Motor neuron (in vitro differentiated cells): ENCODE measurements around the gene RGL1. TPM values are rescaled to one million over a fixed set of nuclear protein-coding genes. Genes with fewer than 3 reads are reported as not detected.

ENCODE experiments used
- ATAC-seq, 8 experiments: fragments of 200-7000 bp; cut with Tn5 transposase; replicated peaks in 6 of 8; 2 replicates each; pipeline ENCODE4 v1.8.0; 2021; ENCODE audit warnings: mild to moderate bottlenecking in 8 of 8, moderate library complexity in 8 of 8
- H3K27ac ChIP-seq, 2 donors: fragments of 250-450 bp; sonication (Bioruptor Pico); 2 replicates each; pipeline ENCODE4 v1.9.0; 2021; ENCODE audit warnings: antibody characterized with exemption in 2 of 2, mild to moderate bottlenecking in 2 of 2, moderate library complexity in 1 of 2
- H3K4me1 ChIP-seq, 2 donors: fragments of 250-450 bp; sonication (Bioruptor Pico); replicated peaks in 1 of 2; 2 replicates each; pipeline ENCODE4 v1.6.1; 2021; ENCODE audit warnings: antibody characterized with exemption in 2 of 2, mild to moderate bottlenecking in 2 of 2, moderate library complexity in 1 of 2
- H3K4me3 ChIP-seq, 5 donors: fragments of 250-450 bp; sonication (Bioruptor Pico); 2 replicates each; pipeline ENCODE4 v1.9.0; 2021; ENCODE audit warnings: antibody characterized with exemption in 5 of 5, mild to moderate bottlenecking in 5 of 5, moderate library complexity in 4 of 5
- WGBS, 10 experiments: fragments of 450-650 bp; shearing (Covaris generic); methylation state at CpG; one replicate each; pipeline ENCODE4 v1.0.0; 2022; 5-methylcytosine and 5-hydroxymethylcytosine counted together
- in situ Hi-C, 9 experiments: fragments of 400-800 bp; cut with MboI; loops; one replicate each; pipeline ENCODE4 v1.15.0; 2021; ENCODE audit warnings: low sequenced_read_pairs in 9 of 9, low pct_unique_long_range_greater_than_20kb in 2 of 9; ENCODE audit not compliant: unreplicated experiment in 9 of 9
- total RNA-seq, 8 experiments: library from RNA; unstranded; fragments of 300-600 nt; gene quantifications; 2 replicates each; pipeline versions ENCODE4 v1.2.3 to v1.2.4, GENCODE V29; 2022

Gene RGL1
- total RNA-seq, 8 experiments from 2014 or later: 8.4 to 92.5 (median 18.0) TPM

GRCh38 chr1:183869664-183870063 lies 64.7 kb downstream of the RGL1 start:
- H3K4me1 ChIP-seq: peaks cover 9 to 13% of the 10 kb centered on the region in 2 donors
- no peak for ATAC-seq
- in situ Hi-C loops: no loop called here
- H3K4me3 ChIP-seq: no peak overlapping the region
- WGBS, 10 experiments: 40 to 100% (median 89%) methylated on average over 1 to 3 of the region's 3 CpGs; no CpG with 5 or more reads in 5 of the 10 experiments
- H3K27ac ChIP-seq: no peak overlapping the region

GRCh38 chr1:183870351-183871077 lies 65.6 kb downstream of the RGL1 start:
- Histone ChIP-seq H3K4me3 (no peak overlapping the region), H3K4me1 (peaks cover 9 to 13% of the 10 kb centered on the region in 2 donors), H3K27ac (no peak overlapping the region)
- in situ Hi-C loops: no loop called here
- ATAC-seq: peak in 2 of 8 experiments; percentile 42 to 50
- WGBS, 10 experiments: 17 to 100% (median 85%) methylated on average over 1 to 10 of the region's 15 CpGs; no CpG with 5 or more reads in 2 of the 10 experiments

GRCh38 chr1:183871142-183871541 lies 66.2 kb downstream of the RGL1 start:
- no peak overlapping the region for H3K27ac ChIP-seq
- 30 to 100% (median 52%) methylated on average over 2 to 3 of the region's 3 CpGs; no CpG with 5 or more reads in 2 of the 10 experiments for WGBS, 10 experiments
- peak; percentile 6 to 74 (median 66) for ATAC-seq
- H3K4me1 ChIP-seq: peaks cover 9 to 13% of the 10 kb centered on the region in 2 donors
- in situ Hi-C loops: no loop called here
- no peak overlapping the region for H3K4me3 ChIP-seq

GRCh38 chr1:183871601-183872000 lies 66.7 kb downstream of the RGL1 start:
- Histone ChIP-seq H3K4me3 (no peak overlapping the region), H3K27ac (no peak overlapping the region), H3K4me1 (peaks cover 9 to 13% of the 10 kb centered on the region in 2 donors)
- WGBS, 10 experiments: 8 to 100% (median 85%) methylated on average over 1 to 3 of the region's 3 CpGs
- in situ Hi-C loops: no loop called here
- ATAC-seq: no peak

GRCh38 chr1:183872403-183872802 lies 67.5 kb downstream of the RGL1 start:
- H3K4me1 ChIP-seq: peaks cover 15 to 20% of the 10 kb centered on the region in 2 donors
- H3K4me3 ChIP-seq: no peak overlapping the region
- WGBS, 10 experiments: 13 to 94% (median 67%) methylated on average over 2 to 3 of the region's 3 CpGs
- ATAC-seq: peak in 2 of 8 experiments; percentile 30 to 51
- in situ Hi-C loops: no loop called here
- no peak overlapping the region for H3K27ac ChIP-seq

- 61 to 100% (median 74%) methylated on average over 1 to 3 of the region's 3 CpGs; no CpG with 5 or more reads in 2 of the 10 experiments for WGBS, 10 experiments
- in situ Hi-C loops: no loop called here
- H3K4me3 ChIP-seq: no peak overlapping the region
- peaks cover 18 to 25% of the 10 kb centered on the region in 2 donors for H3K4me1 ChIP-seq
- no peak for ATAC-seq
- no peak overlapping the region for H3K27ac ChIP-seq
These were observed 68.7 kb downstream of the RGL1 start for GRCh38 chr1:183873642-183874041.

GRCh38 chr1:183876309-183876708 lies 71.4 kb downstream of the RGL1 start:
- WGBS, 10 experiments: 54 to 100% (median 90%) methylated on average over 1 to 4 of the region's 4 CpGs; no CpG with 5 or more reads in 2 of the 10 experiments
- Histone ChIP-seq H3K4me1 (peaks cover 10 to 37% of the 10 kb centered on the region in 2 donors), H3K27ac (no peak overlapping the region), H3K4me3 (no peak overlapping the region)
- in situ Hi-C loops: no loop called here
- ATAC-seq: no peak

GRCh38 chr1:183877053-183877720 lies 72.3 kb downstream of the RGL1 start:
- H3K4me1 ChIP-seq: peaks cover 17 to 41% of the 10 kb centered on the region in 2 donors
- ATAC-seq: peak; percentile 13 to 85 (median 66)
- in situ Hi-C loops: no loop called here
- H3K4me3 ChIP-seq: no peak overlapping the region
- no peak overlapping the region for H3K27ac ChIP-seq
- WGBS, 10 experiments: 26 to 67% (median 50%) methylated on average over 3 to 10 of the region's 10 CpGs

GRCh38 chr1:183879494-183879893 lies 74.6 kb downstream of the RGL1 start:
- Histone ChIP-seq H3K4me1 (peaks cover 17 to 42% of the 10 kb centered on the region in 2 donors), H3K4me3 (no peak overlapping the region), H3K27ac (no peak overlapping the region)
- WGBS, 10 experiments: 14 to 60% (median 33%) methylated on average over 1 to 2 of the region's 2 CpGs; no CpG with 5 or more reads in 6 of the 10 experiments
- in situ Hi-C loops: no loop called here
- ATAC-seq: peak; percentile 6 to 71 (median 56)

- 63 to 100% (median 91%) methylated on average over 1 of the region's 1 CpG; no CpG with 5 or more reads in 1 of the 10 experiments for WGBS, 10 experiments
- no peak overlapping the region for H3K27ac ChIP-seq
- in situ Hi-C loops: no loop called here
- peaks cover 17 to 42% of the 10 kb centered on the region in 2 donors for H3K4me1 ChIP-seq
- ATAC-seq: no peak
- H3K4me3 ChIP-seq: no peak overlapping the region
These were observed 75.0 kb downstream of the RGL1 start for GRCh38 chr1:183879966-183880365.

- H3K27ac ChIP-seq: no peak overlapping the region
These were observed 75.8 kb downstream of the RGL1 start for GRCh38 chr1:183880531-183881243.

GRCh38 chr1:183881387-183882131 lies 76.6 kb downstream of the RGL1 start:
- ATAC-seq: peak; percentile 70 to 93 (median 86)
- peaks cover 17 to 42% of the 10 kb centered on the region in 2 donors for H3K4me1 ChIP-seq
- 13 to 90% (median 64%) methylated on average over 1 to 4 of the region's 4 CpGs; no CpG with 5 or more reads in 4 of the 10 experiments for WGBS, 10 experiments
- in situ Hi-C loops: no loop called here
- H3K4me3 ChIP-seq: no peak overlapping the region
- H3K27ac ChIP-seq: no peak overlapping the region

More at GRCh38 chr1:183880531-183881243, 75.8 kb downstream of the RGL1 start:
- H3K4me3 ChIP-seq: no peak overlapping the region
- in situ Hi-C loops: no loop called here
- H3K4me1 ChIP-seq: peaks cover 17 to 42% of the 10 kb centered on the region in 2 donors
- ATAC-seq: no peak
- 75 to 100% (median 92%) methylated on average over 1 to 6 of the region's 6 CpGs; no CpG with 5 or more reads in 3 of the 10 experiments for WGBS, 10 experiments
